NCI-H345 (cell line): ENCODE results near the gene ZFPL1.

Source experiments
- DNase-seq: peaks from one replicate; lab custom pipeline; 2025; lab: John Stamatoyannopoulos, UW

ZFPL1 gene

DNA sequence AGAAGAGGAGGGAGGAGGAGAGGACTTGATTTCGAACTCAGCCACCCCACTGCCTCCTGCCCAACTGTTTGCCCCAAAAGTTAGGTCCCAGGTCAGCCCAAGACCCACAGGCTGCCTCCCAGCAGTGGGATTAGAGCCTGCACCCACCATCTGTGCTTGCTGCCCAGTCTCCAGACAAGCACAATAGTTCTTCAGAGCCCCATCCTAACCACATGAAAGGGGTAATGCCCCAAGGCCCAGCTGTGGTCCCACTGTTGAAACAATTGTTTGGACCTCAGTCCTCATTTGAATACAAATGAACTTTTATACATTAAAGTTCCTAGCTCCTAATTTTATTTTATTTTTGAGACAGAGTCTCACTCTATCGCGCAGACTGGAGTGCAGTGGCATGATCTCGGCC is 6.6 kb downstream of the ZFPL1 start:
- no peak for DNase-seq

DNA sequence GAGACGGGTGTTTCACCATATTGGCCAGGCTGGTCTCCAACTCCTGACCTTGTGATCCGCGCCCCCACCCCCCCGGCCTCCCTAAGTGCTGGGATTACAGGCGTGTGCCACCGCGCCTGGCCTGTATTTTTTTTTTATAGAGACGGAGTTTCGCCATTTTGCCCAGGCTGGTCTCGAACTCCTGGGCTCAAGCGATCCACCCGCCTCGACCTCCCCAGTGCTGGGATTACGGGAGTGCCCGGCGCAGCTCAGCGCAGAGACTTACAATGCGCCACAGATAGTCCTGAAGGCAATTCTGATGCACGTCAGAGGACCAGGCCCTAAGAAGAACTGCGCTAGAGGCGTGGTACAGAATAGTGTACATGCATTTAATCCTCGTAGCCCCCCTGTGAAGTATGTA is 11.4 kb downstream of the ZFPL1 start:
- no peak for DNase-seq

DNA sequence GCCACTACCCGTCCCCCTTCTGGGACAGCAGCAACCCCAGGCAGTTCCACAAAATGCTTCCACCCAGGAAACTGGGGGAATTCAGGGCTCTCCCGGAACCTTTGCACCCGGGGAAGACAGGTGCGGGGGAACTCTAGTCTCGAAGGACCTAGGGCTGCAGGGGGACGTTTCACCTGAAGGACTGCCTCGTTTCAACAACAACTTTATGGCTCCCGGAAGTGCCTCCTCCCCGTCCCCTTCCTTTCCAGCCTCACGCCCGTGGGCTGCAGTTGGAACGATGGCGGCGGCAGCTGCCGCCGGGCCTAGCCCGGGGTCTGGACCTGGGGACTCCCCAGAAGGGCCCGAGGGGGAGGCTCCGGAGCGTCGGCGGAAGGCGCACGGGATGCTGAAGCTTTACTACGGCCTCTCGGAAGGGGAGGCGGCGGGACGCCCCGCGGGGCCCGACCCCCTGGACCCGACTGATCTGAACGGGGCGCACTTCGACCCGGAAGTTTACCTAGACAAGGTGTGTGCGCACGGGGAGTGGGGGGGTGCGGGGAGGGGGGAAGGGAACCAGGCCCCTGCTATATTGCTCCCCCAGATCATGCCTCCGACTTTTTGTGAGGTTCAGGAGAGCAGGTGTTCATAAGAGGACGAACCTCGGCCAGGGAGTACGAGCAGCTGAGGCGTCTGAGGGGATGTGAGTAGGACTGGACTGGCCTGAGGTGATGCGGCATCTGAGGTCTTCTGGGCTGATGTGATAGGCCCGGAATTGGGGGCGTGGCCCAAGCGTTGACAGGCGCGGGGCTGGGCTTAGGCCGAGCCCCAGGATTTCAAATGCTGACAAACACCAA is 12.2 kb downstream of the ZFPL1 start, which contains the start of gene VPS51:
Gene VPS51 (plus strand): TSS at position 241 of the 833 bp plus-strand sequence. CDS start 37 bp downstream, at position 278.
- peak; percentile 92 for DNase-seq

DNA sequence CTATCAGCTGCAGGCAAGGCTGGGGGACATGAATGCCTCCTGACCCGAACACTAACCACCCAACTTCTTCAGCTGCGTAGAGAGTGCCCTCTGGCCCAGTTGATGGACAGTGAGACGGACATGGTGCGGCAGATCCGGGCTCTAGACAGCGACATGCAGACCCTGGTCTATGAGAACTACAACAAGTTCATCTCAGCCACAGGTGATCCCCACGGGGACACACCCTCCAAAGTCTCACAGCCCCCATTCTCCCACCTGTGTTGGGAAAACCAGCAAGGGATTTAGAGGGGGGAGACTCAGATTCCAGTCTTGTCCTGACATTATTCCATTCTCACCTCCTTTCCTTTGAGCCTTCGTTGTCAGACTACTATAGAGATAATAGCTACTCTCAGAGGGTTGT is 12.9 kb downstream of the ZFPL1 start:
- no peak for DNase-seq

DNA sequence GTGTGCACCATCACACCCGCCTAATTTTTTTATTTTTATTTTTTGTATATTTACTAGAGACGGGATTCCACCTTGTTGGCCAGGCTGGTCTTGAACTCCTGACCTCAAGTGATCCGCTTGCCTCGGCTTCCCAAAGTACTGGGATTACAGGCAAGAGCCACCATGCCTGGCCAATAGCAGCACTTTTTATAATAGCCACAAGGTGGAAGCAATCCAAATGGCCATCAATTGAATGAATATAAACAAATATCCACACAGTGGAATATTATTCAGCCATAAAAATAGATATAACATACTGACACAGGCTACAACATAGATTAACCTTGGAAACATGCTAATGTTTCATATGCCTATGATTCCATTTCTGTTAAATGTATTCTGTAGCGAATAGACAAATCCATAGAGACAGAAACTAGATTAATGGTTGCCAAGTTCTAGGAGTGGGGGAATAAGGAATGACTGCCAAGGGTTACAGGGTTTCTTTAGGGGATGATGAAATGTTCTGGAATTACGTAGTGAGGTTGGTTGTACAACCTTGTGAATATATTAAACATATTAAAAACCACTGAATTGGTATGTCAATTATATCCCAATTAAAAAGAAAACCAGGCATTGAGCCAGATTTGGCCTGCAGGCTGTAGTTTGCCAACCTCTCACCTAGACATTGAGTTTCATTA is 16.8 kb downstream of the ZFPL1 start:
- DNase-seq = no peak

DNA sequence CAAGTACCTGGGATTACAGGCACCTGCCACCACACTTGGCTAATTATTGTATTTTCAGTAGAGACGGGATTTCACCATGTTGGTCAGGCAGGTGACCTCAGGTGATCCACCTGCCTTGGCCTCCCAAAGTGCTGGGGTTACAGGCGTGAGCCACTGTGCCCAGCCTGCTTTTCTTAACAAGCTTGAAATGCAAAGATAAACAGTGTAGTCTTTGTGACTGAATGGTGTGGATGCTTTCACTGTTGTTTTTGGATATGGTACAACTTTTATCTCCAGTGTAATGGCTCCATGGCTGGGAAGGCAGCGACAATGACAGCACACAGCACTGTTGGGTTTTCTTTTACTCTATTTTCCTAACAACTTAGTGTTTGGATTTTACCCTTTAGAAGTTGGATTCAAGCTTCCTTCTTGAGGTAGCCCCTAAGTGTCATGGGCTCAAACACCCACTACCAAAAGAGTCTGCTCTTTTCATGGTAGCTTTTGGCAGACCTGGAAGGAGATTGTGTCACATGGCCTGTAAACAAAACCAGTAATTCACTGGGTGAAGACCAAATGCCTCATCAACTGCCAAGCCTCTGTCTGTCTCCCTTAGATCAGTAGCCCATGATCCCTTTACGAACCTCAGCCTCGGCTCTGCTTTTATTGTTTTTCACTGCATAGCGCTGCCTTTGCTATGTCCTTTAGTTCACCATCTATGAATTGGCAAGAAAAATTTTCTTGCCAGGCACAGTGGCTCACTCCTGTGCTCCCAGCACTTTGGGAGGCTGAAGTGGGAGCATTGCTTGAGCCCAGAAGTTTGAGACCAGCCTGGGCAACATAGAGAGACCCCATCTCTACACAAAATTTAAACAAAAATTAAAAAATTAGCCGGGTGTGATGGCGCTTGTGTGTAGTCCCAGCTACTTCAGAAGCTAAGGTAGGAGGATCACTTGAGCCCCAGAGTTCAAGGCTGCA is 18.4 kb downstream of the ZFPL1 start:
- DNase-seq = no peak

DNA sequence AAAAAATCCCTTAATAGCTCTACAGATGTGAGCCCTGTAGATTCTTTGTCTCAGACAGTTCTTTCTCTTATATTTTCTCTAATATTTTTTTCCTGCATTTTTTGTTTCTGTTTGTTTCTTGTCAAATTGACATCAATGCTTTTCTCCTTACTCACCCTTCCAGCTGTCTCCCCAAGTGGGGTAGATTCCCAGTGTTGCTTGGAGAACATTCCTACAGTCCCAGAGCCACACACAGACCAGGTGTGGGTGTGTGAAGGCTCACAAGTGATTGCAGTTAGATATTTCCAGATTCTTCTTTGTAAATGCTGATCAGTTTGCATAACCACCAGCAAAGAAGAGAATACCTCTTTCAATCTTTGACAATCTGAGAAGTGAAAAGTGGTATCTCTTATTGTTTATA is 19.5 kb downstream of the ZFPL1 start:
- no peak for DNase-seq

DNA sequence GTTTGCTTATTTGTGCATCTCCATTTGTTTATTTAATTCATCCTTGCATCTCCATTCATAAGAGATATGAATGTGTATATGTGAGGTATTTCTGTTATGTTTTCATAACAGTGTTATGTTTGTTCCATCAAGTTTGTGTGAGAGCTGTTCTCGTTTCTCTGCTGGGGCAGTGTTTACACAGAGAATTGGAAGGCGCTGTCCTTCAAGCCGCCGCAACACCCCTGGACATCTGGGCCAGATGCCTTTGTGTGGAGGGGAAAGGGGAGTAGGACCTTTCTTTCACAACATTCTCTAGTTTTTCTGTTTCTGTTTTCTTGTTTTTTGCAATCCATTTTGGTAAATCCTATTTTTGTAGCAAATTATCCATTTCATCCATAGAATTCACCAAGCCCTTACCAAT is 20.6 kb downstream of the ZFPL1 start:
- no peak for DNase-seq

DNA sequence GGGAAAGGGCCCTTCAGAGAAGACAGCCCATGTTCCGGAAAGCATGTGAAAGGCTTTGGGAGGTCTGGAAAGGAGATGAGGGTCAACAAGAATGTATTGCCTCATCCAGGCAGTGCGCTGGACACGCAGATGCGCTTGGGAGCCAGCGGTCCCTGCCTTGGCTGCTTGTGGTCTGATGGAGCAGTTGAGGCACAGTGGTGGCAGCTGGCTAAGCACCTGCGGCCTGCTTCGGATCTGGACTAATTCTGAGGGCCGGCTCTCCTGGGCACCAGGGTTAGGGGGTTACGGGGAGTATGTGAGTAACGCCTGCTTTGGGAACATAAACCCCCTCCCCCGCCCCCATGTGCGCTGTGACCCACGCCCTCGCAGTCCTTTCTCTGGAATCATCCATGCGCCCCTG is 23.1 kb downstream of the ZFPL1 start:
- no peak for DNase-seq

DNA sequence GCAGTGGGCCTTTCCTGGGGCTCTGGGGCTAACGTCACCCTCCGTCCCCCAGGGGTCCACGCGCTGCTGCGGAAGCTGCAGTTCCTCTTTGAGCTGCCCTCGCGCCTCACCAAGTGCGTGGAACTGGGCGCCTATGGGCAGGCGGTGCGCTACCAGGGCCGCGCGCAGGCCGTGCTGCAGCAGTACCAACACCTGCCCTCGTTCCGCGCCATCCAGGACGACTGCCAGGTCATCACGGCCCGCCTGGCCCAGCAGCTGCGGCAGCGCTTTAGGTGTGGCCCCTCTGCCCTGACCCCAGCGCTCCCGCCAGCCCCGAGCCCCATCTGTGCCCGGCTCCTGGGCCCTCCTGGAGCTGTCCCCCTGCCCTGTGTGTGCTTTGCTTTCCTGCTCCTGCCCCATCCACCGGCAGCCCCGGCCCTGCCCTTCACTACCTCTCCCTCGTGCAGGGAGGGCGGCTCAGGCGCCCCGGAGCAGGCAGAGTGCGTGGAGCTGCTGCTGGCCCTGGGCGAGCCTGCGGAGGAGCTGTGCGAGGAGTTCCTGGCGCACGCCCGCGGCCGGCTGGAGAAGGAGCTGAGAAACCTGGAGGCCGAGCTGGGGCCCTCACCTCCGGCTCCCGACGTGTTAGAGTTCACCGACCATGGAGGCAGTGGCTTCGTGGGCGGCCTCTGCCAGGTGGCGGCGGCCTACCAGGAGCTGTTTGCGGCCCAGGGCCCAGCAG is 23.9 kb downstream of the ZFPL1 start:
- DNase-seq = no peak

DNA sequence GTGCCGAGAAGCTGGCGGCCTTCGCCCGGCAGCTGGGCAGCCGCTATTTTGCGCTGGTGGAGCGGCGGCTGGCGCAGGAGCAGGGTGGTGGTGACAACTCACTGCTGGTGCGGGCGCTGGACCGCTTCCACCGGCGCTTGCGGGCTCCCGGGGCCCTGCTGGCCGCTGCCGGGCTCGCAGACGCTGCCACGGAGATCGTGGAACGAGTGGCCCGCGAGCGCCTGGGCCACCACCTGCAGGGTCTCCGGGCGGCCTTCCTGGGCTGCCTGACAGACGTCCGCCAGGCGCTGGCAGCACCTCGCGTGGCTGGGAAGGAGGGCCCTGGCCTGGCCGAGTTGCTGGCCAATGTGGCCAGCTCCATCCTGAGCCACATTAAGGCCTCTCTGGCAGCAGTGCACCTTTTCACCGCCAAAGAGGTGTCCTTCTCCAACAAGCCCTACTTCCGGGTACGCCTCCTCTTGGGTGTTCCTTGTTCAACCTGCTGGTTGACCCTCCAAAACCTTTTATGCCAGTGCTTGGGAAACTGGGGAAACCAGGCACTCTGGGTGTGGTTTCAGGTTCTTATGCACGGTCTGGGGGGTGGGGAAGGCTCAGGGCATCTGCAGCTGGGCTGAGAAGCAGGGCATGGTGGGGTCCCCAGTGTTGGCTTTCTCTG is 24.6 kb downstream of the ZFPL1 start:
- DNase-seq = no peak

DNA sequence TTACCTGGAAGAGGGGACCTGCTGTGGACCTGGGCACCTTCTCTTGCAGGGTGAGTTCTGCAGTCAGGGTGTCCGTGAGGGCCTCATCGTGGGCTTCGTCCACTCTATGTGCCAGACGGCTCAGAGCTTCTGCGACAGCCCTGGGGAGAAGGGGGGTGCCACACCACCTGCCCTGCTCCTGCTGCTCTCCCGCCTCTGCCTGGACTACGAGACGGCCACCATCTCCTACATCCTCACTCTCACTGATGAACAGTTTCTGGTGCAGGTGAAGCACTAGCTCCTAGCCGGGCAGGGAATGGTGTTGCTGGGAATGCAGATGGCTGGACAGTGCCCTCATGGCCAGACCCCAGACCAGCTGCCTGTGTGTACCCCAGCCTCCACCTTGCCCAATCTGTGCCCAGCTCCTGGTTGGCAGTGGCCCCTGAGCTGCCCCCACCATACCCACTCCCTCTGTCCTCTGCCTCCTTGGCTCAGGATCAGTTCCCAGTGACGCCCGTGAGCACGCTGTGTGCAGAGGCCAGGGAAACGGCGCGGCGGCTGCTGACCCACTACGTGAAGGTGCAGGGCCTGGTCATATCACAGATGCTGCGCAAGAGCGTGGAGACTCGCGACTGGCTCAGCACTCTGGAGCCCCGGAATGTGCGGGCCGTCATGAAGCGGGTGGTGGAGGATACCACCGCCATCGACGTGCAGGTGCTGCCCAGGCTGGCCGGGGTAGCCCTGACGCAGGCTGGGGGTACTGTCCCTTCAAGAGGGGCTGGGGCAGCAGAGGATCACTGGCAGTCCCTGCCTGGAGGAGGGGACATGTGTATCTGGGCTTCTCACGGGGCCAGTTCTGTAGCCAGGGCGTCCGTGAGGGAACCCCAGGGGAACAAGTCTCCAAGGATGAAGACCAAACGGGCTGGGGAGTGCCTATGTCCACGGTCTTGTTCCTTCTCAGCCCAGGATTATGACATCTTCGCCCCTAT is 25.5 kb downstream of the ZFPL1 start:
- no peak for DNase-seq

DNA sequence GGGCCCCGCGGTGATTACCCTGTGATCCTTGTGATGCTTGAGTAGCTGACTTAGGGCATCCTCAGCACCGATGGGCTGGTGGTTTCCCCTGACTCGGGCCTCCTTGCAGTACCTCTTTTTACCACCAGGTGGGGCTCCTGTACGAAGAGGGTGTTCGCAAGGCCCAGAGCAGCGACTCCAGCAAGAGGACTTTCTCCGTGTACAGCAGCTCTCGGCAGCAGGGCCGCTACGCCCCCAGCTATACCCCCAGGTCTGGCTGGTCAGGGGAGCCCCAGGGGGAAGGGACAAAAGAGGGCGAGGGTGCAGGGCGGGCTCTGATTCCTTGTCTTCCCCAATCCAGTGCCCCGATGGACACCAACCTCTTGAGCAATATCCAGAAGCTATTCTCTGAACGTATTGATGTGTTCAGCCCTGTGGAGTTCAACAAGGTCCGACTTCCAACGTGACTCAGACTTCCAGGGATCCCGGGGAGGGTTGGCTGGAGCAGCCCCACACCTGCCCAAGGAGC is 26.4 kb downstream of the ZFPL1 start:
- peak; percentile 81 for DNase-seq

DNA sequence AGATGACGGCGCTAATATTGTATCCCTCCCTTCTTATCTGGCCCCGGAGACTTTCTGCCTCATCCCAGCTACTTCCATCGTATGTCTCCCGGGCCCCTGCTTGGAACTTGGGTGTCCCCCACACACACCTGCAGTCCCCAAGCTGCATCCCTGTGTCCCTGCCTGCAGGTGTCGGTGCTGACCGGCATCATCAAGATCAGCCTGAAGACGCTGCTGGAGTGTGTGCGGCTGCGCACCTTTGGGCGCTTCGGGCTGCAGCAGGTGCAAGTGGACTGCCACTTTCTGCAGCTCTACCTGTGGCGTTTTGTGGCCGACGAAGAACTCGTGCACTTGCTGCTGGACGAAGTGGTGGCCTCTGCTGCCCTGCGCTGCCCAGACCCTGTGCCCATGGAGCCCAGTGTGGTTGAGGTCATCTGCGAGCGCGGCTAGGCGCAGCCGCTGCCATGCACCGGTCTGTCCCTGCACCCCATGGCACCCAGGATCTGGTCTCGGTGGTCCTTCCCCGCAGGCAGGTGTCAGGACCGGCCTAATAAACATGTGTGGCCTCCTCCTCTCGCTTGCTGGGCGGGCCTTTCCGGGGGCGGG is 27.2 kb downstream of the ZFPL1 start:
- no peak for DNase-seq

DNA sequence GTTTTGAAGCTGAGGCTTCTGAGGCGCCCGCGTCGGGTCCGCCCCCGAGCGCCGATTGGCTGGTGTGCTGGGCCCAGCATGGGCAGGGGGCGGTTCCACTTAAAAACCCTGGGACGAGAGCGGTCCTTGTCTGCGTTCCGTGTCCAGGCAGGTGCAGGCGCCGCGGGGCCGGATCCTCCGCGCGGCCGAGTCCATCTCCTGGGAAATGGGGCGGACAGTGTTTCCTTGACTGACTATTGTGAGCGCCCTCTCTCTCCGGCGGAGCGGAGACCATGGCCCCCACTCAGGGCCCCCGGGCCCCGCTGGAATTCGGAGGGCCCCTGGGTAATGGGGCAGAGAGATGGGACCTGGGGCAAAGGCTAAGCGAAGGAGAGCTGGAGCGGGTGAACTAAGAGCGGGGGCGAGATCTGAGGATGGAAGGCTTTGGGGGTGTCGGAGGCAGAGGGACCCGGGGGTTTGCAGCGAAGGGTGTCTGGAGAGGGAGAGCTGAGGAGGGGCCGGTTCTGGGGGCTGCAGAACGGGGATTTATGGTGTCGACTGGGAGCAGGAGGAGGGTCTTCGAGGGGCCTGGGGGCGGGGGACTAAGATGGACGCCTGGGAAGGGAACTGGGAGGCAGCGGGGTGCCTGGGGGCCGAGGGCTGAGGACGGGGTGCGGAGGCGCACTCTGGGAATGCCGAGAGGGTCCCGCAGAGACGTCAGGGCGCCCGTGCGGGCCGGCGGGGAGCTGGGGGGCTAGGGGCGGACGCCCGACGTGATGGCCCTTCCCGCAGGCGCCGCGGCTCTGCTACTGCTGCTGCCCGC is 27.9 kb downstream of the ZFPL1 start, which contains the start of gene TM7SF2:
Gene TM7SF2 (plus strand): TSS at position 129 of the 802 bp plus-strand sequence. CDS start 144 bp downstream, at position 273.
- DNase-seq = peak; percentile 98

DNA sequence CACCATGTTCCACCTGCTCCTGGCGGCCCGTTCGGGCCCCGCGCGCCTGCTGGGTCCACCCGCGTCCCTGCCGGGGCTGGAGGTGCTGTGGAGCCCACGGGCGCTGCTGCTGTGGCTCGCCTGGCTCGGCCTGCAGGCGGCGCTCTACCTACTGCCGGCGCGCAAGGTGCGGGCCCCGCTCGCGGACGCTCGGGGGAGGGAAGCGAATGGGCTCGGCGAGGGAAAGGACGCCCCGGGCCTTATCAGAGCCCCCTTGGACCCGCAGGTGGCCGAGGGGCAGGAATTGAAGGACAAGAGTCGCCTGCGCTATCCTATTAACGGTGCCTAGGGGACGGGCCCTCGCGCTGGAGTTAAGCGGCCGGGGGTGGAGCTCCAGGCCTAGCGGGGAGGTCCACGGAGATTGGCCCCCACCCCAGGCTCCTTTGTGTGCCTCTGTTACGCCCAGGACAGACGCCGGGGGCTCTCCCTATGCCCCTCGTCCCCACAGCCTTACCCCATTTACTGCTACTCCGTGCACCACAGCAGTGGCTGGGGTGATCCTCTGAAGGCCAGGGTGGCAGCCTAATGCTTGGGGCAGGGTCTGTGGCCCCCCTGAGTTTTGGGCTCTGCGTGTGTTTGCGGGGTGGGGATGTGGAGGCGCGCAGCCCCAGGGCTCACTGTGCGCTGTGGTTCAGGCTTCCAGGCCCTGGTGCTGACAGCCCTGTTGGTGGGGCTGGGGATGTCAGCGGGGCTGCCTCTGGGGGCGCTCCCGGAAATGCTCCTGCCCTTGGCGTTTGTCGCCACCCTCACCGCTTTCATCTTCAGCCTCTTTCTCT is 28.7 kb downstream of the ZFPL1 start:
- DNase-seq = peak; percentile 67

DNA sequence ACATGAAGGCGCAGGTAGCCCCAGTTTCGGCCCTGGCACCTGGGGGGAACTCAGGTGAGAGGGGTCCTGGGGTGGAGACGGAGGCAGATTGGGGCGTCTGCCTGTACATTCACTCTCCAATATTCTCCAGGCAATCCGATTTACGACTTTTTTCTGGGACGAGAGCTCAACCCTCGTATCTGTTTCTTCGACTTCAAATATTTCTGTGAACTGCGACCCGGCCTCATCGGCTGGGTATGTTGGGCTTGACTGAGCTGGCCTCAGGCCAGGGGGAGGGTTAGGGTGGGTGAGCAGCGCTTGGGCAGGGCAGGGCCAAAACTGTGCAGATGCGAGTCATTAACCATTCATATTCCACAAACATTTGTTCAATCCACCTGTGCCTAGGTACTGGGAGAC is 29.3 kb downstream of the ZFPL1 start:
- no peak for DNase-seq
